Uterus (tissue), 2 donors: ENCODE data around the gene JAML.

Experiments used
- CTCF ChIP-seq, 4 experiments: fragments of 200-600 bp in 2 of 4; fragments of 450-650 bp in 2 of 4; sonication (generic) in 2 of 4; IDR thresholded peaks; one replicate each; pipeline ENCODE4 v1.5.1; 2016 to 2019; ENCODE audit warnings: antibody characterized with exemption in 4 of 4, mild to moderate bottlenecking in 2 of 4, moderate library complexity in 1 of 4
- POLR2A ChIP-seq, 2 donors: fragments of 450-650 bp; IDR thresholded peaks; one replicate each; pipeline ENCODE4 v1.6.1; 2016; ENCODE audit warnings: antibody characterized with exemption in 2 of 2, mild to moderate bottlenecking in 1 of 2, moderate library complexity in 1 of 2

GRCh38 chr11:118200901-118201680, 23.7 kb downstream of the JAML start:
- TF ChIP-seq CTCF (IDR thresholded peaks at IDR 0.05) (no peak), POLR2A (IDR thresholded peaks at IDR 0.05) (no peak)
